ENCODE data around the gene PNLIPRP1. TPM values are rescaled to one million over a fixed set of nuclear protein-coding genes. Genes with fewer than 3 reads are reported as not detected.

Gene PNLIPRP1
- not detected for total RNA-seq

GRCh38 chr10:116590590-116591444, at the start of gene PNLIPRP1:
Gene PNLIPRP1 (plus strand): TSS chr10:116590959. CDS start chr10:116591130, 171 bp downstream.
- no peak for DNase-seq

- no peak for DNase-seq
Measured at GRCh38 chr10:116542007-116542677, 48.6 kb upstream of the PNLIPRP1 start.

DNA sequence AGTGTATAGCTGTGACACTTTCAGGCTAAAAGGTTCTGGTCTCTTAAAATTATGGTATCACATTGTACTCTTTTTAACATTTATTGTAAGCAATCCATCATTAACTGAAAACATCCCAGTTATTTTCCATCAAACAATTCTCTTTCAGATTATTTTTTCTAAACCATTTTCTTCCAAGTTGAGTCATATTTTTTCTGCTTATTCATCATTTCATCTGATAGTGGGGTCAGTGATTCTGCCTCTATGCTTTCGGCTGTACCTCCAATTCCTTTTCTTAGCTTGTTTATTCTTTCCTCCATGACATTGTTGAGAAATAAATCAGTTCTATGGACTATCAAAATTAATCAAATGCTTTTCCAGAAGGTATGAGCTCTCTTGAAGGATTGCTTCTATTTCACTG, 45.6 kb upstream of the PNLIPRP1 start:
- DNase-seq = no peak

DNA sequence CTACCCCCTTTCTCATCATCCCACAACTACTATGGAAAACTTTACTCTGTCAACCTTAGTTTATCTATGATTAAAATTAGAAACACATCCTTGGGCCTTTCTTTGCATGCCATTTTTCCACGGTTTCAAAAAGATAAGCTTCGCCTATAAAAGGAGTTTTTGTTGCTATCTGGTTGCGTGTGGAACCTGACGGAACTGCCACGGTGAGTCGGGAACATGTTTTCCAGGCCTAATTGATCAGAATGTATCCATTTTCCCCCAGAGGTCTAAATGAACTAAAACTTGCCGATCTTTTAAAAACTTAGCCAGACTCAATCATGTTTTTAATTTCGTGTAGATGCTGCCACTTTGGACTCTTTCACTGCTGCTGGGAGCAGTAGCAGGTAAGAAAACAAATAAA, 45.0 kb upstream of the PNLIPRP1 start, which contains the start of gene PNLIP:
Gene PNLIP (plus strand): TSS at position 176 of the 400 bp plus-strand sequence. CDS start 162 bp downstream, at position 338.
- DNase-seq = no peak

GRCh38 chr10:116548301-116548700, 42.5 kb upstream of the PNLIPRP1 start:
- DNase-seq = no peak

DNA sequence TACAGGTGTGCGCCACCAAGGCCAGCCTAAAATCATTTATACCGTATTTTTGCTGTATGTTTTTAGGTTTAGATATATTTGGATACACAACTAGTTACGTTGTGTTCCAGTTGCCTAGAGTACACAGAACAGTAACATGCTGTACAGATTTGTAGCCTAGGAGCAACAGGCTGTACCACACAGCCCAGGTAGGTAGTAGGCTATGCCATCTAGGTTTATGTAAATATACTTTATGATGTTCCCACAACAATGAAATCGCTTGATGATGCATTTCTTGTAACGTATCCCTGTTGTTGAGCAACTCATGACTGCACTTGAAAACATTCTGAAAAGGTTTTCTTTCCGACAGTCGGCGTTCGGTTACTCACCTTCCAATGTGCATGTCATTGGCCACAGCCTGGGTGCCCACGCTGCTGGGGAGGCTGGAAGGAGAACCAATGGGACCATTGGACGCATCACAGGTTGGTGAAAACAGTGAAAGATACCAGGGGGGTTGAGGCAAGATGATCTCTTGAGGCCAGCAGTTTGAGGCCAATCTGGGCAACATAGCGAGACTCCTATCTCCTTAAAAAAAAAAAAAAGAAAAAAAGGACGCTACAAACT, 37.3 kb upstream of the PNLIPRP1 start:
- DNase-seq = no peak

DNA sequence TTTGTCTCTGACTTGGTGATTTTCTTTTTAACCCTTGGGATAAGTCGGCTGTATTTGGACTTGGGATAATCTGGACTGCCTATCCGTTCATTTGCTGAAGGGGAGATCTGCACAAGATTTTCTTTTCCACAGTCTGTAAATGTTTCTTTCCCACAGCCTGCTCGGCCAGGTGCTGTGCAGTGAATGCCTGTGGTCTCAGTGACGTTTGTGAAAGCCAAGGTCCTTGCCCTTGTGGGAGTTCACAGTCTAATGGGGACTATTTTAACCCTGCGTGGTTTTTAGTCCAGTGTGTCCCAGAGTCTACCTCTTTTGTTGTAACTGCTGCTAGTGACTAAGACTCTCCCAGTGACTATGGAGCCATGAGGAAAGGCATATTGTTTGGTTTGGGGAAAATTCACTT, 36.1 kb upstream of the PNLIPRP1 start:
- no peak for DNase-seq

- DNase-seq = no peak
Measured at GRCh38 chr10:116555880-116556279, 34.9 kb upstream of the PNLIPRP1 start.

GRCh38 chr10:116557305-116557880, 33.4 kb upstream of the PNLIPRP1 start:
- DNase-seq = no peak

DNA sequence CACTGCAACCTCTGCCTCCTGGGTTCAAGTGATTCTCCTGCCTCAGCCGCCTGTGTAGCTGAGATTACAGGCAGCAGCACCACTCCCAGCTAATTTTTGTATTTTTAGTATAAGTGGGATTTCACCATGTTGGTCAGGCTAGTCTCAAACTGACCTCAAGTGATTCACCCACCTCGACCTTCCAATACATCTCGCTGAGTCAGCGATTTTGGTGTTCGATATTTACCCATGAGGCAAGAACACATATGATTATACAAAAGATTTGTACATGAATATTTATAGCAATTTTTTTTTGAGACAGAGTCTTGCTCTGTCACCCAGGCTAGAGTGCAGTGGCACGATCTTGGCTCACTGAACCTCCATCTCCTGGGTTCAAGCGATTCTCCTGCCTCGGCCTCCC, 25.2 kb upstream of the PNLIPRP1 start:
- no peak for DNase-seq

DNA sequence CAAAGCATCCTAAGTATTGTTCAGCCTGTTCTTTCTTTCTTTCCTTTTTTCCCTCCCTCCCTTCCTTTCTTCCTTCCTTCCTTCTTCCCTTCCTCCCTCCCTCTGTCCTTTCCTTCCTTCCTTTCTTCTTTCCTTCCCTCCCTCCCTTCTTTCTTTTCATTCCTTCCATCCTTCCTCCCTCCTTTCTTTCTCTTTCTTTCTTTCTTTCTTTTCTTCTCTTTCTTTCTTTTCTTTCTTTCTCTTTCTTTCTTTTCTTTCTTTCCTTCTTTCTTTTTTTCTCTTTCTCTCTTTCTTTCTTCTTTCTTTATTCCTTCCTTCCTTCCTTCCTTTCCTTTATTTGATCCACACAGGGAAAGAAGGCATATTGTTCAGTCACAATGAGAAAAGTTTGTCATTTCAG, 23.8 kb upstream of the PNLIPRP1 start:
- no peak for DNase-seq

GRCh38 chr10:116567335-116567734, 23.4 kb upstream of the PNLIPRP1 start:
- no peak for DNase-seq

DNA sequence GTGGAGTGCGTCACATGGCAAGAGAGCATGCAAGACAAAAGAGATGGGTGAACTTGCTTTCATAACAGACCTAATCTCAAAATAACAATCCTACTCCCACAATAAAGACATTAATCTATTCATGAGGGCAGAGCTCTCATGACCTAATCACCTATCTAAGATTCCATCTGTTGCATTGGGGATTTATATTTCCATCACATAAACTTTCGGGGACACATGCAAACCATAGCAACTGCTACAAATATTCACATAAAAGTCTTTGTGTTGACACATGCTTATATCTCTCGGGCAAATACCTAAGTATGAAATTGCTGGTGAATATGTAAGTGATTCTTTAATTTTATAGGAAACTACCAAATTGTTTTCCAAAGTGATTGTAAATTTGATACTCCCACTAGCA, 16.0 kb upstream of the PNLIPRP1 start:
- no peak for DNase-seq

- DNase-seq = no peak
Measured at GRCh38 chr10:116587878-116588591, 2.7 kb upstream of the PNLIPRP1 start.

- DNase-seq = no peak
Measured at GRCh38 chr10:116588995-116589394, 1.8 kb upstream of the PNLIPRP1 start.

DNA sequence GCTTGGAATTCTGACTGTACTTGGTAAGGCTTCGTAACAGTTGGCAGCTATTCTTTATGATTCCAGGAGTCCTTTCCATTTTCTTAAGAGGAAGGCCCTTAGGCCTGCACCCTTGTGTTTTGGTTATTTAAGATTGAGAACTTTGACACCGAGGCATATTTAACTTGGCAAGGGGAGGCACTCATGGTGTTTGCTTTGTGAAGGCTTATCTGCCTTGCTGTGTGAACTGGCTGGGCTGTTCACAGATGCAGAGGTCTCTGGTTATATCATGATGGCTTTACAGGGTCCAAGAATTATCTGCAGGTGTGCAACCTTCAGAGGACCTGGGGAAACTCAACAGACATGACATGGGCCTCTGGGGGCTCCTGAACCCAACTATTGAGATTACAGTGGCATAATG, 833 bp upstream of the PNLIPRP1 start:
- no peak for DNase-seq

DNA sequence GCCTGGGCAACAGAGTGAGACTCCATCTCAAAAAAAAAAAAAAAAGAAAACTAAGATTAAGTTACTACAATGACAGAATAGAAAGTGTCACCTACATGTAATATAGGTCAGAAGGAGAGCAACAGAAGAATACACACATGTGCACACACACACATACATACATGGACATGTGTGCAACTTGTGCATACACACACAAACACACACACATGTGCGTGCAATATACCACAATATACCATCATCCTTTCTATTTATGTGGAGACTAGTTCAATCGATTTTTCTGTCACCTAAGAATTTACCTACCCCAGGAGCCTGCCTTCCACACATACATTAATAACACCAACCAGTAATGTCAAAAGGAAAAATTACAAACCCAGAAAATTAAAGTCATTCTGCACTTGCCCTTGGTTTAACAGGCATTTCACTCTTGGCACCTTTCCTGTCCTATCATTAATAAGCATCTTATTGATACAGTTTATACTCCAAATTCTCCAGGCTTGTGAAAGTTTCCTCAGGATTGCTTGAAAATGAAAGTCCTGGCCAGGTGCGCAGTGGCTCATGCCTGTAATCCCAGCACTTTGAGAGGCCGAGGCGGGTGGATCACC, 2.5 kb downstream of the PNLIPRP1 start:
- no peak for DNase-seq

DNA sequence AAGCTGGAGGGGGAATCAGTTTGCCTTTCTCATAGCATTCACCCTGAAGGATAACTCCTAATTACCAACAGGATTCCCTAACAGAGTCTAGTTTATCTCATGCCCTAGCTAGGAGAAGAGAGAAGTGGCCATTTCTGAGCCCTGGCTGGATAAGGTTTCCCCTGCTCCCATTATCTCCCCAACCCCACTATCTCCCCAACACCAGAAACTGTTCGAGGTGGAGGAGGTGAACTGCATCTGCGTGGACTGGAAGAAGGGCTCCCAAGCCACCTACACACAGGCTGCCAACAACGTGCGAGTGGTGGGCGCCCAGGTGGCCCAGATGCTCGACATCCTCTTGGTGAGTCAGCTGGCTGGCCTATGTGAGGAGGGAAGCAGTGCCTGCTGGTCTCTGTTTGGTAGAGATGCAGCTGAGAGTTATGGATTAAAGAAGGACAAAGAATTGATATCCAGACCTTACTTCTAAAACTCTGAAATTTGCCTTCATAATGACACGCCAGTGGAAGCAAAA, 3.8 kb downstream of the PNLIPRP1 start:
- no peak for DNase-seq

DNA sequence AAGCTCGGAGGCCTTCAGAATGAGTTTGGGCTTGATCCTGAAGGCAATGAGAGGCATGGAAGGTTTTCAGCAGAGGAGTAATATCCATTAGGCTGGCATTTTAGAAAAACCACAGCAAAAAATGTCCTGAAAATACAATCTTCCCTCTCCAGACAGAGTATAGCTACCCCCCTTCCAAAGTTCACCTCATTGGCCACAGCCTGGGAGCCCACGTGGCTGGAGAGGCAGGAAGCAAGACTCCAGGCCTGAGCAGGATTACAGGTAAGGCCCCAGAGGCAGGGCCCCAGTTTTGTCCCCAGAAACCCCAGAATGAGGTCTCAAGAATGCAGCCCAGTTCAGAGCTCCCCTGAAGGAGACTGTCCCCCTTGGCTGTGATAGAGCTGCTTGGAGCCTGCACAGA, 5.3 kb downstream of the PNLIPRP1 start:
- DNase-seq = no peak

GRCh38 chr10:116597543-116597942, 6.8 kb downstream of the PNLIPRP1 start:
- DNase-seq = no peak

GRCh38 chr10:116598329-116598728, 7.6 kb downstream of the PNLIPRP1 start:
- DNase-seq = no peak

DNA sequence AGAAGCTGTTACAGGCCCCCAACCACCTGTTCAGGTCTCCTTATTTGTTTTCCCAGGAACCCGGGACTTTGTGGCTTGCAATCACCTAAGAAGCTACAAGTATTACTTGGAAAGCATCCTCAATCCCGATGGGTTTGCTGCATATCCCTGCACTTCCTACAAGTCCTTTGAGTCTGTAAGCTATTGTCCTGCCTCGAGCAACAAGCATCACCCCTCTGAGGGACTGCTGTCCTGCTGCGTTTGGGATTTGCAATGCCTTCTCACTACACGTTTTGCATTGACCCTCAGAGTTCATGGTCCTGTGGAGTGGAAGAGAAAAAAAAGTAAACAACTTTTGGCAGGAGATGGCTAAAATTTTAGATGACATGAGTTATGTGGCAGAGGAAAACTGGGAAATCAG, 9.2 kb downstream of the PNLIPRP1 start:
- DNase-seq = no peak
